ENCODE results near the gene BAG5. TPM values are rescaled to one million over a fixed set of nuclear protein-coding genes. Genes with fewer than 3 reads are reported as not detected.
A peak's percentile ranks its signal among the peaks of the same experiment; 100 is the strongest.

Gene BAG5
- total and polyA plus RNA-seq, 2 of the 8 experiments (the other 6 are each of a cell fraction or from before 2014, with no cell fraction given), result 7.4 to 29.5 TPM

DNA sequence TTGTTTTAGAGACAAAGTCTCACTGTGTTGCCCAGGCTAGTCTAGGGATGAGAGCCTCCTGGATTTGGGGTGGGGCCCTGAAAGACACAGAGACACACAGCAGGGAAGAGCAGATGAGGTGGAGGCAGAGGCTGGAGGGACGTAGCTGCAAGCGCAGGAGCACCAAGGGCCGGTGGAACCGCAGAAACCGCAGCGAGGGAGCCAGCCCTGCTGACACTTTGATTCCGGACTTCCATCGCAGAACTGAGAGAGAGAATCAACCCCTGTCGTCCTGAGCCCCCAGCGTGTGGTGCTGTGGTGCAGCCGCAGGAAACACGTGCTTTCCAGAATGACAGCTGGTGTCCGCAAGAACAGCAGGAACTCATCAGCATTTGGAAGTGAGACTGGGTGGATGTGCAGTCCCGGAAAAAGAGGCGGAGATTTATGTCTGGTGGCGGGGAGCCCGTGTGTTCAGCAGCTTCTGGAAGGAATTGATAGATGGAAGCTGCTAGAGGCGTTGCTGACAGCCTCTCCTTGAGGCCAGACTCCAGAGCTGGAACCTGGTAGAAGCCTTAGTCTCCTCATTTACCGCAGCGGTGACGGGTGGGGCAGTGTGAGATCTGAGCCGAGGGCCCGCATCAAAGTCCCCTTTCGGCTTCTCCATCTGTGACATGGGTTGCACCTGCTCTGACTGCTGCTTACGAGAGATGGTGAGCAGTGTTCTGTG lies 44.7 kb upstream of the BAG5 start:
- no peak overlapping the region for H4K8ac ChIP-seq (ENCODE audit: extremely low read depth, insufficient read depth, low read length)
- no peak overlapping the region for H2AFZ ChIP-seq (ENCODE audit: low read length)
- no peak overlapping the region for H3K4ac ChIP-seq (replicated peaks; ENCODE audit: insufficient read length, low read depth, low read length)
- no peak overlapping the region for H2BK120ac ChIP-seq (replicated peaks; ENCODE audit: low read depth, low read length)
- WGBS, 2 experiments (ENCODE audit: extremely low coverage in 1 of 2, insufficient coverage in 1 of 2, insufficient read length in 1 of 2, insufficient replicate concordance in 2 of 2, low coverage in 1 of 2, low lambda C conversion rate in 2 of 2, missing lambda C conversion rate in 1 of 2), result 61% methylated on average over 24 of the region's 25 CpGs; no CpG with 5 or more reads in 1 of the 2 experiments
- no peaks in the 10 kb centered on the region for H3K79me2 ChIP-seq (ENCODE audit: control insufficient read depth in 1 of 2, insufficient read depth in 2 of 2, low read length in 2 of 2)
- H3K36me3 ChIP-seq (ENCODE audit: control insufficient read depth in 2 of 4, insufficient read depth in 4 of 4, low read length in 3 of 4), result no peaks in the 10 kb centered on the region
- H3K79me1 ChIP-seq (ENCODE audit: low read depth, low read length), result no peaks in the 10 kb centered on the region
- H3K23ac ChIP-seq (ENCODE audit: insufficient read length), result no peak overlapping the region
- H3K18ac ChIP-seq (ENCODE audit: extremely low read depth, low read length), result no peak overlapping the region
- POLR2A ChIA-PET (ENCODE audit: partially characterized antibody), result interaction anchor here (0.6 to 0.8 kb wide), 2 partner anchors 13 to 27 kb away, joined by 3 read pairs; no protein-coding TSS in a partner anchor
- no peak overlapping the region for H3K4me3 ChIP-seq (ENCODE audit: extremely low read depth in 1 of 4, insufficient read depth in 2 of 4, low read depth in 3 of 4, low read length in 4 of 4)
- no peak overlapping the region for H4K91ac ChIP-seq (replicated peaks; ENCODE audit: insufficient read length, low read length)
- CTCF ChIA-PET (ENCODE audit: partially characterized antibody), result interaction anchor here (0.8 to 1.4 kb wide), 2 partner anchors 12 to 202 kb away, joined by 3 to 5 read pairs; no protein-coding TSS in a partner anchor
- no peaks in the 10 kb centered on the region for H3K27me3 ChIP-seq (replicated peaks in 1 of 4; ENCODE audit: control insufficient read depth in 3 of 4, extremely low read depth in 1 of 4, insufficient read depth in 3 of 4, low read length in 3 of 4)
- H3K14ac ChIP-seq (ENCODE audit: insufficient read length), result no peak overlapping the region
- H2BK12ac ChIP-seq (ENCODE audit: low read depth, low read length), result peak overlapping the region; percentile 27; the same call in 1 of the 2 replicates
- H2AK5ac ChIP-seq (ENCODE audit: low read depth, low read length), result no peak overlapping the region
- FAIRE-seq, result no peak
- H4K20me1 ChIP-seq (replicated peaks in 1 of 2; ENCODE audit: control insufficient read depth in 1 of 2, insufficient read depth in 2 of 2, low read length in 2 of 2), result no peaks in the 10 kb centered on the region
- H3K56ac ChIP-seq (replicated peaks; ENCODE audit: insufficient read length, low read depth, low read length), result no peak overlapping the region
- H2BK15ac ChIP-seq (ENCODE audit: low read length), result peak overlapping the region; percentile 46; the same call in 1 of the 2 replicates
- H3K4me1 ChIP-seq (replicated peaks in 1 of 4; ENCODE audit: control insufficient read depth in 3 of 4, insufficient read depth in 4 of 4, low read length in 3 of 4), result peaks cover 0 to 8% (median 3%) of the 10 kb centered on the region in 4 experiments; a peak in 3 of 7 replicates
- H3K9ac ChIP-seq (replicated peaks in 1 of 4; ENCODE audit: extremely low read depth in 1 of 4, low read depth in 3 of 4, low read length in 3 of 4), result no peak overlapping the region
- H3K4me2 ChIP-seq (ENCODE audit: insufficient read depth in 1 of 2, low read depth in 2 of 2, low read length in 2 of 2), result peak overlapping the region in 1 of 2 experiments; percentile 24; a peak in 2 of 4 replicates
- no peak overlapping the region for H3K27ac ChIP-seq (ENCODE audit: low read depth, low read length)
- no peak overlapping the region for H2BK5ac ChIP-seq (ENCODE audit: low read depth, low read length)
- no peaks in the 10 kb centered on the region for H3K23me2 ChIP-seq (ENCODE audit: low read depth, low read length)
- H4K5ac ChIP-seq (ENCODE audit: insufficient read length, low read depth, low read length), result no peak overlapping the region
- peak in 1 of 2 experiments; percentile 56 for DNase-seq (ENCODE audit: low read depth in 1 of 2, low spot score in 2 of 2)
- no peak overlapping the region for H2BK20ac ChIP-seq (ENCODE audit: low read length)
- H3K9me3 ChIP-seq (ENCODE audit: insufficient read depth in 2 of 2, low read depth in 1 of 2, low read length in 1 of 2), result peaks cover 9 to 11% of the 10 kb centered on the region in 2 experiments; a peak in 3 of 4 replicates
- TF ChIP-seq, protein P1, sequence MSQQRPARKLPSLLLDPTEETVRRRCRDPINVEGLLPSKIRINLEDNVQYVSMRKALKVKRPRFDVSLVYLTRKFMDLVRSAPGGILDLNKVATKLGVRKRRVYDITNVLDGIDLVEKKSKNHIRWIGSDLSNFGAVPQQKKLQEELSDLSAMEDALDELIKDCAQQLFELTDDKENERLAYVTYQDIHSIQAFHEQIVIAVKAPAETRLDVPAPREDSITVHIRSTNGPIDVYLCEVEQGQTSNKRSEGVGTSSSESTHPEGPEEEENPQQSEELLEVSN (IDR thresholded peaks at IDR 0.05), result peak; percentile 78
- TF ChIP-seq, protein P2, sequence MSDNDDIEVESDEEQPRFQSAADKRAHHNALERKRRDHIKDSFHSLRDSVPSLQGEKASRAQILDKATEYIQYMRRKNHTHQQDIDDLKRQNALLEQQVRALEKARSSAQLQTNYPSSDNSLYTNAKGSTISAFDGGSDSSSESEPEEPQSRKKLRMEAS (IDR thresholded peaks at IDR 0.05), result peak; percentile 96
- peak; percentile 22 to 24; a peak in 2 of 4 replicates for TF ChIP-seq RAD21 (IDR thresholded peaks at IDR 0.05 in 1 of 2, conservative IDR thresholded peaks at IDR 0.05 in 1 of 2; ENCODE audit: low read depth in 2 of 2, low read length in 2 of 2)
- TF ChIP-seq SAP30 (IDR thresholded peaks at IDR 0.05; ENCODE audit: insufficient read depth, insufficient replicate concordance, low read length), result peak; percentile 75
- TF ChIP-seq GTF2F1 (IDR thresholded peaks at IDR 0.05; ENCODE audit: borderline replicate concordance, low read depth, low read length), result no peak
- TF ChIP-seq, protein P3, sequence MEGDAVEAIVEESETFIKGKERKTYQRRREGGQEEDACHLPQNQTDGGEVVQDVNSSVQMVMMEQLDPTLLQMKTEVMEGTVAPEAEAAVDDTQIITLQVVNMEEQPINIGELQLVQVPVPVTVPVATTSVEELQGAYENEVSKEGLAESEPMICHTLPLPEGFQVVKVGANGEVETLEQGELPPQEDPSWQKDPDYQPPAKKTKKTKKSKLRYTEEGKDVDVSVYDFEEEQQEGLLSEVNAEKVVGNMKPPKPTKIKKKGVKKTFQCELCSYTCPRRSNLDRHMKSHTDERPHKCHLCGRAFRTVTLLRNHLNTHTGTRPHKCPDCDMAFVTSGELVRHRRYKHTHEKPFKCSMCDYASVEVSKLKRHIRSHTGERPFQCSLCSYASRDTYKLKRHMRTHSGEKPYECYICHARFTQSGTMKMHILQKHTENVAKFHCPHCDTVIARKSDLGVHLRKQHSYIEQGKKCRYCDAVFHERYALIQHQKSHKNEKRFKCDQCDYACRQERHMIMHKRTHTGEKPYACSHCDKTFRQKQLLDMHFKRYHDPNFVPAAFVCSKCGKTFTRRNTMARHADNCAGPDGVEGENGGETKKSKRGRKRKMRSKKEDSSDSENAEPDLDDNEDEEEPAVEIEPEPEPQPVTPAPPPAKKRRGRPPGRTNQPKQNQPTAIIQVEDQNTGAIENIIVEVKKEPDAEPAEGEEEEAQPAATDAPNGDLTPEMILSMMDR (IDR thresholded peaks at IDR 0.05; ENCODE audit: control extremely low read depth in 1 of 3, insufficient read depth in 1 of 3, low read depth in 1 of 3, low read length in 3 of 3), result peak in 2 of 3 experiments; percentile 23 to 24; a peak in 2 of 4 replicates

Measured in H1 (cell line).